ENCODE data around the gene MKRN3. TPM values are rescaled to one million over a fixed set of nuclear protein-coding genes. Genes with fewer than 3 reads are reported as not detected.

MKRN3 gene
- total and polyA plus RNA-seq, 8 donors: 0.26 to 13.4 (median 2.1) TPM; not detected in 1

- no peak for ATAC-seq
- intact Hi-C loops (cut with DNase I): no loop called here
- no peak for TF ChIP-seq CTCF (IDR thresholded peaks at IDR 0.05)
- Histone ChIP-seq H3K4me3 (no peak overlapping the region), H3K9me3 (peaks cover 0 to 3% of the 10 kb centered on the region in 2 donors), H3K4me1 (no peaks in the 10 kb centered on the region), H3K36me3 (no peaks in the 10 kb centered on the region), H3K27ac (no peak overlapping the region), H3K27me3 (no peaks in the 10 kb centered on the region)
- peak in 1 of 4 donors; percentile 16 for DNase-seq
Observed at GRCh38 chr15:23532024-23532423, 33.5 kb upstream of the MKRN3 start.

GRCh38 chr15:23536659-23537058 is 28.8 kb upstream of the MKRN3 start:
- Histone ChIP-seq H3K27ac (no peak overlapping the region), H3K27me3 (no peaks in the 10 kb centered on the region), H3K9me3 (peaks cover 0 to 3% of the 10 kb centered on the region in 2 donors), H3K4me3 (no peak overlapping the region), H3K4me1 (no peaks in the 10 kb centered on the region), H3K36me3 (no peaks in the 10 kb centered on the region)
- no peak for TF ChIP-seq CTCF (IDR thresholded peaks at IDR 0.05)
- ATAC-seq (no peak), DNase-seq (no peak)
- intact Hi-C loops (cut with DNase I): no loop called here

- no peak overlapping the region for H3K27ac ChIP-seq
- no peaks in the 10 kb centered on the region for H3K4me1 ChIP-seq
- H3K36me3 ChIP-seq: no peaks in the 10 kb centered on the region
- no peak for TF ChIP-seq CTCF (IDR thresholded peaks at IDR 0.05)
- no peaks in the 10 kb centered on the region for H3K27me3 ChIP-seq
- DNase-seq (no peak), ATAC-seq (no peak)
- peaks cover 0 to 3% of the 10 kb centered on the region in 2 donors for H3K9me3 ChIP-seq
- no peak overlapping the region for H3K4me3 ChIP-seq
- intact Hi-C loops (cut with DNase I): no loop called here
Observed at GRCh38 chr15:23538648-23539047, 26.8 kb upstream of the MKRN3 start.

- no peak for TF ChIP-seq CTCF (IDR thresholded peaks at IDR 0.05)
- H3K9me3 ChIP-seq: peaks cover 0 to 3% of the 10 kb centered on the region in 2 donors
- no peaks in the 10 kb centered on the region for H3K4me1 ChIP-seq
- H3K36me3 ChIP-seq: no peaks in the 10 kb centered on the region
- no peak overlapping the region for H3K27ac ChIP-seq
- ATAC-seq (no peak), DNase-seq (no peak)
- H3K27me3 ChIP-seq: no peaks in the 10 kb centered on the region
- no peak overlapping the region for H3K4me3 ChIP-seq
- intact Hi-C loops (cut with DNase I): no loop called here
Observed at GRCh38 chr15:23539892-23540291, 25.6 kb upstream of the MKRN3 start.

- Histone ChIP-seq H3K27ac (no peak overlapping the region), H3K9me3 (no peaks in the 10 kb centered on the region), H3K4me3 (no peak overlapping the region), H3K36me3 (no peaks in the 10 kb centered on the region), H3K4me1 (no peaks in the 10 kb centered on the region), H3K27me3 (no peaks in the 10 kb centered on the region)
- no peak for ATAC-seq
- DNase-seq: no peak
- intact Hi-C loops (cut with DNase I): no loop called here
- no peak for TF ChIP-seq CTCF (IDR thresholded peaks at IDR 0.05)
Observed at GRCh38 chr15:23546158-23546557, 19.3 kb upstream of the MKRN3 start.
